SK-N-SH (cell line): Measurements from ENCODE around the gene INPP5A. TPM values are rescaled to one million over a fixed set of nuclear protein-coding genes. Genes with fewer than 3 reads are reported as not detected.

Source experiments
- CTCF ChIA-PET: fragments of 300-600, 350-600 bp; formaldehyde crosslinking; extraction: SDS; loops from one replicate; lab custom pipeline; 2021; lab: Yijun Ruan, JAX
- POLR2A ChIA-PET: fragments of 350-600 bp; sonication (Branson Sonifier 250); formaldehyde crosslinking; extraction: SDS; loops from one replicate; lab custom pipeline; 2020; ENCODE audit warnings: antibody characterized with exemption, inconsistent platforms; lab: Yijun Ruan, JAX
- DNase-seq: peaks from one replicate; pipeline ENCODE4 v3.0.0; 2012
- H2AFZ ChIP-seq: fragments of 200-600 bp; sonication (generic); 2 replicates; pipeline ENCODE4 v1.8.1; 2016; ENCODE audit warnings: antibody characterized with exemption, mild to moderate bottlenecking, low read depth
- H3F3A ChIP-seq: fragments of 200-600 bp; sonication (generic); replicated peaks from 2 replicates; pipeline ENCODE3; 2016; ENCODE audit warnings: antibody characterized with exemption, mild to moderate bottlenecking; ENCODE audit not compliant: insufficient read depth
- H3K27ac ChIP-seq, 2 experiments: fragments of 200-500 bp in 1 of 2; fragments of 200-600 bp in 1 of 2; sonication (Bioruptor generic) in 1 of 2; sonication (generic), shearing (Covaris generic) in 1 of 2; 2 replicates each; pipeline versions ENCODE4 v1.5.1 to v1.6.1; 2014 to 2016; ENCODE audit warnings: low read depth in 2 of 2, inconsistent platforms in 1 of 2, low read length in 1 of 2, mild to moderate bottlenecking in 1 of 2, mixed read lengths in 1 of 2
- H3K27me3 ChIP-seq: fragments of 200-600 bp; sonication (generic), shearing (Covaris generic); 2 replicates; pipeline ENCODE4 v1.6.1; 2016; ENCODE audit warnings: mixed run types; ENCODE audit not compliant: insufficient read depth
- H3K36me3 ChIP-seq, 2 experiments: fragments of 200-500 bp in 1 of 2; fragments of 200-600 bp in 1 of 2; sonication (Bioruptor generic) in 1 of 2; sonication (generic) in 1 of 2; replicated peaks in 1 of 2; 2 replicates each; pipeline versions ENCODE3 to v1.5.1; 2014 to 2016; ENCODE audit warnings: low read length in 1 of 2, mild to moderate bottlenecking in 1 of 2; ENCODE audit not compliant: insufficient read depth in 2 of 2, control insufficient read depth in 1 of 2
- H3K4me1 ChIP-seq, 2 experiments: fragments of 200-500 bp in 1 of 2; fragments of 200-600 bp in 1 of 2; sonication (Bioruptor generic) in 1 of 2; sonication (generic), shearing (Covaris generic) in 1 of 2; 2 replicates each; pipeline versions ENCODE4 v1.5.1 to v1.6.1; 2014 to 2016; ENCODE audit warnings: low read depth in 1 of 2, low read length in 1 of 2, mixed run types in 1 of 2; ENCODE audit not compliant: insufficient read depth in 2 of 2, control insufficient read depth in 1 of 2
- H3K4me2 ChIP-seq: fragments of 200-600 bp; sonication (generic), shearing (Covaris generic); 2 replicates; pipeline ENCODE4 v1.6.1; 2017; ENCODE audit warnings: mixed run types
- H3K4me3 ChIP-seq, 2 experiments: fragments of 200-500 bp in 1 of 2; fragments of 200-600 bp in 1 of 2; sonication (Bioruptor generic) in 1 of 2; sonication (generic), shearing (Covaris generic) in 1 of 2; 2 replicates each; pipeline versions ENCODE4 v1.5.1 to v1.8.1; 2014 to 2016; ENCODE audit warnings: low read depth in 2 of 2, inconsistent platforms in 1 of 2, low read length in 1 of 2, mild to moderate bottlenecking in 1 of 2, mixed read lengths in 1 of 2, moderate library complexity in 1 of 2
- H3K79me2 ChIP-seq: fragments of 200-600 bp; sonication (generic); 2 replicates; pipeline ENCODE4 v1.8.1; 2017; ENCODE audit warnings: mild to moderate bottlenecking; ENCODE audit not compliant: insufficient read depth
- H3K9ac ChIP-seq: fragments of 200-600 bp; sonication (generic); 2 replicates; pipeline ENCODE4 v1.6.1; 2017; ENCODE audit warnings: mixed run types
- H3K9me2 ChIP-seq: fragments of 200-600 bp; sonication (generic); 2 replicates; pipeline ENCODE4 v1.6.1; 2017; ENCODE audit warnings: mixed run types
- H3K9me3 ChIP-seq: fragments of 200-600 bp; sonication (generic); 2 replicates; pipeline ENCODE4 v1.6.1; 2017; ENCODE audit warnings: mixed run types, mild to moderate bottlenecking, moderate library complexity
- H4K20me1 ChIP-seq: fragments of 200-600 bp; sonication (generic); 2 replicates; pipeline ENCODE4 v1.6.1; 2017; ENCODE audit warnings: mild to moderate bottlenecking, mixed run types; ENCODE audit not compliant: insufficient read depth
- ELF1 ChIP-seq: IDR thresholded peaks from 2 replicates; pipeline ENCODE4 v1.4.0; 2012
- EP300 ChIP-seq, 2 experiments: IDR thresholded peaks; 2 replicates each; pipeline versions ENCODE4 v1.4.0 to v1.6.1; 2012; ENCODE audit warnings: borderline replicate concordance in 1 of 2, low read depth in 1 of 2, low read length in 1 of 2
- EZH2phosphoT487 ChIP-seq: fragments of 200-600 bp; sonication (generic); IDR thresholded peaks from 2 replicates; pipeline ENCODE4 v1.6.1; 2017; ENCODE audit warnings: low read depth, mixed run types, mild to moderate bottlenecking, antibody characterized with exemption, moderate library complexity, borderline replicate concordance
- FOXJ3 ChIP-seq: sonication (generic); formaldehyde crosslinking; IDR thresholded peaks from 2 replicates; pipeline ENCODE4 v1.5.1; 2020; ENCODE audit warnings: mild to moderate bottlenecking, missing genetic modification reagents
- JUND ChIP-seq: IDR thresholded peaks from 2 replicates; pipeline ENCODE4 v1.4.0; 2012
- MAX ChIP-seq: IDR thresholded peaks from 2 replicates; pipeline ENCODE4 v1.4.0; 2012; ENCODE audit warnings: low read depth
- MEF2A ChIP-seq: IDR thresholded peaks from 2 replicates; pipeline ENCODE4 v1.4.0; 2012; ENCODE audit warnings: low read depth, borderline replicate concordance
- MXI1 ChIP-seq: IDR thresholded peaks from 2 replicates; pipeline ENCODE4 v1.6.1; 2012; ENCODE audit warnings: mild to moderate bottlenecking, low read depth, low read length, improper control_type of control experiment
- NFIC ChIP-seq: IDR thresholded peaks from 2 replicates; pipeline ENCODE4 v1.4.0; 2012; ENCODE audit warnings: borderline replicate concordance
- RAD21 ChIP-seq: IDR thresholded peaks from 2 replicates; pipeline ENCODE4 v1.6.1; 2012; ENCODE audit warnings: mild to moderate bottlenecking, low read length
- SIN3A ChIP-seq: IDR thresholded peaks from 2 replicates; pipeline ENCODE4 v1.6.1; 2012; ENCODE audit warnings: low read depth, mild to moderate bottlenecking, low read length, moderate library complexity, borderline replicate concordance
- SMC3 ChIP-seq: IDR thresholded peaks from 2 replicates; pipeline ENCODE4 v1.6.1; 2012; ENCODE audit warnings: low read depth, low read length, improper control_type of control experiment
- TEAD4 ChIP-seq: IDR thresholded peaks from 2 replicates; pipeline ENCODE4 v1.4.0; 2012; ENCODE audit warnings: mild to moderate bottlenecking, borderline replicate concordance; ENCODE audit not compliant: insufficient read depth
- YY1 ChIP-seq: IDR thresholded peaks from 2 replicates; pipeline ENCODE4 v1.4.0; 2012; ENCODE audit warnings: low read depth, mild to moderate bottlenecking
- WGBS: methylation state at CpG from one replicate; pipeline ENCODE4 v1.1.6; 2017; ENCODE audit warnings: low lambda C conversion rate; 5-methylcytosine and 5-hydroxymethylcytosine counted together
- polyA plus RNA-seq, 3 experiments: library from polyadenylated mRNA; depleted of rRNA; stranded (reverse); fragments of >200 nt; gene quantifications; 2 replicates each; pipeline ENCODE4 v1.2.3, GENCODE V29; 2012
- TF ChIP-seq, protein P1 (sequence below): IDR thresholded peaks from 2 replicates; pipeline ENCODE4 v1.4.0; 2012; ENCODE audit warnings: low read depth, borderline replicate concordance
- TF ChIP-seq, protein P2 (sequence below): fragments of 150-350 bp; IDR thresholded peaks from 2 replicates; pipeline ENCODE4 v1.6.1; 2017; ENCODE audit warnings: antibody characterized with exemption, low read length, low read depth, borderline replicate concordance

INPP5A gene
- polyA plus RNA-seq, 1 of the 3 experiments (the other 2 are of a cell fraction) = 12.0 TPM

DNA sequence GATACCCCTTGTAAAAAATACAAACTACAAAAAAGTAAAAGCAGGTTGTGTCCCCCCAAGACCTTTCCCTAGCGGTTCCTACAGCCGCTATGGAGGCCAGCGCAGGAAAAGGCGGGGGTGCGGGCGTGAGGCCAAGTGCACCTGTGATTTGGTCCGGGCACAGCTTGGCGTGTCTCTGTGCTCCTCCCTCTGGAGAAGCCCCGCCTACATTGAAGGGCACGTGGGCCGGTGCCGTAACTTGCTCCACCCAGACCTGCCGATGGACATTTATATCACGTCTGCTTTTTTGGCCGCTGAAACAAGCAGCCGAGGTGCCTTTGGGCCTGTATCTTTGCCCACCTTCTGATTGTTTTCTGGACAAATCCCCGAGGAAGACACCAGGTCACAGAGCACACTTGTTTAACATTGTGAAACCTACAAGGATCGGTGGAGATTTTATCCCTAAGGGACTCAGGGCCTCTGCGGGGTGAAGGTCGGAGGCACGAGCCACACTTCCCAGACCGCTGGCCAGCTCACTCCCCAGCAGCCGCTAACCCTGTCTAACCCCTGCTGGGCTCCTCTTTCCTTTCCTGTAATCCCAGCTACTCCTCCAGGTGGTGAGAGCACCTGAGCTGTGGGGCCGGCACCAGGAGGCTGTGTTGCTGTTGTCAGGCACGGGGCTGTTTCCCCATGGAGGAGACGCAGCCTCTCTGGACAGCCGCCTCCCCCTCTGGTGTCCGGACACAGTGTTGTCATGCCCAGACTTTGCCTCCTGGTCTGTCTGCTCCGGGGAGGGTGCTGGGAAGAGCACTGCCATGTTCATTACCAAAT, 18.8 kb upstream of the INPP5A start:
- Histone ChIP-seq H3K36me3 (no peaks in the 10 kb centered on the region), H3K27ac (no peak overlapping the region), H3K4me1 (peaks cover 26 to 38% of the 10 kb centered on the region in 2 experiments; a peak in 3 of 4 replicates), H3K4me3 (no peak overlapping the region), H4K20me1 (no peaks in the 10 kb centered on the region), H3K9me2 (no peaks in the 10 kb centered on the region), H3K27me3 (no peaks in the 10 kb centered on the region), H3K79me2 (no peaks in the 10 kb centered on the region), H3F3A (peaks cover 4% of the 10 kb centered on the region), H3K9me3 (no peaks in the 10 kb centered on the region), H2AFZ (no peak overlapping the region), H3K9ac (no peak overlapping the region), H3K4me2 (no peak overlapping the region; the same call in 1 of the 2 replicates)
- POLR2A ChIA-PET = no interaction called here
- 96% methylated on average over 21 of the region's 29 CpGs for WGBS
- TF ChIP-seq FOXJ3 (CRISPR knock-in tag) = no peak
- no peak for DNase-seq
- CTCF ChIA-PET = interaction anchor here (0.5 to 1.7 kb wide), 7 partner anchors 17 to 200 kb away, joined by 3 to 4 read pairs (median 3); no protein-coding TSS in a partner anchor

DNA sequence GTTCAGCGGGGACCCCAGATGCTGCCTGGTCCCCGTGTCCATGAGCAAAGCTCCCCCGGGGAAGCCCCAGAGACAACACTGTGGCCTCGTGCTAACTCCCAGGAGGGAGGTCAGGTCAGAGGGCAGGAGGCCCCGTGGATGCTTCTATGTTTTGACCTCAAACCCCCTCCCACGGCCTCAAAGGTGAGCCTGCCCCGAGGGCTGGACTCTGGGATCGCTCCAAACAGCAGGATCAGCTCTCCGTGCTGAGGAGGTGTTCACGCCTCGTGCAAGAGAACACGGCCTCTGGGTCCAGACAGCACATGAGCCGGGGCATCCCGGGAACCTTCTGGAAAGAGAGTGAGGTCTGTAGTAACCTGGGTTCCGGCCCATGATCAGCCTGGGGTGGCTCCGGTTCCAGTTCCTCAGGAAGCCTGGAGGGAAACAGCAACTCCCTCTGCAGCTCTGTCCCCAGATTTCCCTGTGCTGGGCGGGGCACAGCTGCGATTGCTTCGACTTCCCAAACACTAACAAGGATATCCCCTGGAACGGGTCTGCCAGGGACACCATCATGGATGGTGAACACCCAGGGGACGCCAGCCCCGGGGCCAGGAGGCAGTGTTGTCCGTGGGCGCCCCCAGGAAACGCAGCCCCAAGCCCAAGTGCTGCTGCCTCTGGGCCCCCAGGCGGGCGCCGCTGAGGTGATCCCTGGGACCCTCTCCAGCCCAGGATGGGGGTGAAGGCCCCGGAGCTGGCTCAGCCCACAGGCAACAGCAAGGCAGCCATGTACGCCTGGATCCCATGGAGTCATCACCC, 18.0 kb upstream of the INPP5A start:
- no peaks in the 10 kb centered on the region for H3K36me3 ChIP-seq
- 86% methylated on average over 20 of the region's 30 CpGs for whole genome bisulfite sequencing
- H3K27ac ChIP-seq = peak overlapping the region in 1 of 2 experiments; percentile 47; a peak in 2 of 4 replicates
- no peak for DNase-seq
- POLR2A ChIA-PET = no interaction called here
- H3K9ac ChIP-seq = no peak overlapping the region
- TF ChIP-seq SMC3 = no peak
- no peak for TF ChIP-seq EP300 (IDR thresholded peaks at IDR 0.05; ENCODE audit: borderline replicate concordance in 1 of 2, low read depth in 1 of 2, low read length in 1 of 2)
- TF ChIP-seq ELF1 = no peak
- no peak for TF ChIP-seq JUND
- TF ChIP-seq, protein P1, sequence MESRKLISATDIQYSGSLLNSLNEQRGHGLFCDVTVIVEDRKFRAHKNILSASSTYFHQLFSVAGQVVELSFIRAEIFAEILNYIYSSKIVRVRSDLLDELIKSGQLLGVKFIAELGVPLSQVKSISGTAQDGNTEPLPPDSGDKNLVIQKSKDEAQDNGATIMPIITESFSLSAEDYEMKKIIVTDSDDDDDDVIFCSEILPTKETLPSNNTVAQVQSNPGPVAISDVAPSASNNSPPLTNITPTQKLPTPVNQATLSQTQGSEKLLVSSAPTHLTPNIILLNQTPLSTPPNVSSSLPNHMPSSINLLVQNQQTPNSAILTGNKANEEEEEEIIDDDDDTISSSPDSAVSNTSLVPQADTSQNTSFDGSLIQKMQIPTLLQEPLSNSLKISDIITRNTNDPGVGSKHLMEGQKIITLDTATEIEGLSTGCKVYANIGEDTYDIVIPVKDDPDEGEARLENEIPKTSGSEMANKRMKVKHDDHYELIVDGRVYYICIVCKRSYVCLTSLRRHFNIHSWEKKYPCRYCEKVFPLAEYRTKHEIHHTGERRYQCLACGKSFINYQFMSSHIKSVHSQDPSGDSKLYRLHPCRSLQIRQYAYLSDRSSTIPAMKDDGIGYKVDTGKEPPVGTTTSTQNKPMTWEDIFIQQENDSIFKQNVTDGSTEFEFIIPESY = no peak
- TF ChIP-seq NFIC = no peak
- no peak for TF ChIP-seq RAD21
- no peak for TF ChIP-seq EZH2phosphoT487
- TF ChIP-seq TEAD4 = no peak
- no peak for TF ChIP-seq MXI1
- TF ChIP-seq SIN3A = no peak
- TF ChIP-seq, protein P2, sequence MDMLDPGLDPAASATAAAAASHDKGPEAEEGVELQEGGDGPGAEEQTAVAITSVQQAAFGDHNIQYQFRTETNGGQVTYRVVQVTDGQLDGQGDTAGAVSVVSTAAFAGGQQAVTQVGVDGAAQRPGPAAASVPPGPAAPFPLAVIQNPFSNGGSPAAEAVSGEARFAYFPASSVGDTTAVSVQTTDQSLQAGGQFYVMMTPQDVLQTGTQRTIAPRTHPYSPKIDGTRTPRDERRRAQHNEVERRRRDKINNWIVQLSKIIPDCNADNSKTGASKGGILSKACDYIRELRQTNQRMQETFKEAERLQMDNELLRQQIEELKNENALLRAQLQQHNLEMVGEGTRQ = no peak
- no peak for TF ChIP-seq YY1
- TF ChIP-seq MEF2A = no peak
- no peak for TF ChIP-seq MAX
- TF ChIP-seq, all 33 proteins: peak for 0
- Histone ChIP-seq H3K9me3 (no peaks in the 10 kb centered on the region), H3K9me2 (no peaks in the 10 kb centered on the region), H3K4me3 (no peak overlapping the region), H3F3A (peaks cover 4% of the 10 kb centered on the region), H3K4me1 (peaks cover 26 to 38% of the 10 kb centered on the region in 2 experiments; a peak in 3 of 4 replicates), H3K4me2 (peak overlapping the region; percentile 30; the same call in 1 of the 2 replicates), H3K79me2 (no peaks in the 10 kb centered on the region), H2AFZ (no peak overlapping the region), H4K20me1 (no peaks in the 10 kb centered on the region), H3K27me3 (no peaks in the 10 kb centered on the region)
- CTCF ChIA-PET = interaction anchor here (0.5 to 2.0 kb wide), 7 partner anchors 11 to 200 kb away, joined by 3 to 4 read pairs (median 4); no protein-coding TSS in a partner anchor
